SK-N-SH (cell line): ENCODE measurements around the gene CPS1. TPM values are rescaled to one million over a fixed set of nuclear protein-coding genes. Genes with fewer than 3 reads are reported as not detected.

Experiments used
- CTCF ChIA-PET: fragments of 300-600, 350-600 bp; formaldehyde crosslinking; extraction: SDS; loops from one replicate; lab custom pipeline; 2021; lab: Yijun Ruan, JAX
- POLR2A ChIA-PET: fragments of 350-600 bp; sonication (Branson Sonifier 250); formaldehyde crosslinking; extraction: SDS; loops from one replicate; lab custom pipeline; 2020; ENCODE audit warnings: antibody characterized with exemption, inconsistent platforms; lab: Yijun Ruan, JAX
- DNase-seq: peaks from one replicate; pipeline ENCODE4 v3.0.0; 2012
- H2AFZ ChIP-seq: fragments of 200-600 bp; sonication (generic); 2 replicates; pipeline ENCODE4 v1.8.1; 2016; ENCODE audit warnings: antibody characterized with exemption, mild to moderate bottlenecking, low read depth
- H3F3A ChIP-seq: fragments of 200-600 bp; sonication (generic); replicated peaks from 2 replicates; pipeline ENCODE3; 2016; ENCODE audit warnings: antibody characterized with exemption, mild to moderate bottlenecking; ENCODE audit not compliant: insufficient read depth
- H3K27ac ChIP-seq, 2 experiments: fragments of 200-500 bp in 1 of 2; fragments of 200-600 bp in 1 of 2; sonication (Bioruptor generic) in 1 of 2; sonication (generic), shearing (Covaris generic) in 1 of 2; 2 replicates each; pipeline versions ENCODE4 v1.5.1 to v1.6.1; 2014 to 2016; ENCODE audit warnings: low read depth in 2 of 2, inconsistent platforms in 1 of 2, low read length in 1 of 2, mild to moderate bottlenecking in 1 of 2, mixed read lengths in 1 of 2
- H3K27me3 ChIP-seq: fragments of 200-600 bp; sonication (generic), shearing (Covaris generic); 2 replicates; pipeline ENCODE4 v1.6.1; 2016; ENCODE audit warnings: mixed run types; ENCODE audit not compliant: insufficient read depth
- H3K36me3 ChIP-seq, 2 experiments: fragments of 200-500 bp in 1 of 2; fragments of 200-600 bp in 1 of 2; sonication (Bioruptor generic) in 1 of 2; sonication (generic) in 1 of 2; replicated peaks in 1 of 2; 2 replicates each; pipeline versions ENCODE3 to v1.5.1; 2014 to 2016; ENCODE audit warnings: low read length in 1 of 2, mild to moderate bottlenecking in 1 of 2; ENCODE audit not compliant: insufficient read depth in 2 of 2, control insufficient read depth in 1 of 2
- H3K4me1 ChIP-seq, 2 experiments: fragments of 200-500 bp in 1 of 2; fragments of 200-600 bp in 1 of 2; sonication (Bioruptor generic) in 1 of 2; sonication (generic), shearing (Covaris generic) in 1 of 2; 2 replicates each; pipeline versions ENCODE4 v1.5.1 to v1.6.1; 2014 to 2016; ENCODE audit warnings: low read depth in 1 of 2, low read length in 1 of 2, mixed run types in 1 of 2; ENCODE audit not compliant: insufficient read depth in 2 of 2, control insufficient read depth in 1 of 2
- H3K4me2 ChIP-seq: fragments of 200-600 bp; sonication (generic), shearing (Covaris generic); 2 replicates; pipeline ENCODE4 v1.6.1; 2017; ENCODE audit warnings: mixed run types
- H3K4me3 ChIP-seq, 2 experiments: fragments of 200-500 bp in 1 of 2; fragments of 200-600 bp in 1 of 2; sonication (Bioruptor generic) in 1 of 2; sonication (generic), shearing (Covaris generic) in 1 of 2; 2 replicates each; pipeline versions ENCODE4 v1.5.1 to v1.8.1; 2014 to 2016; ENCODE audit warnings: low read depth in 2 of 2, inconsistent platforms in 1 of 2, low read length in 1 of 2, mild to moderate bottlenecking in 1 of 2, mixed read lengths in 1 of 2, moderate library complexity in 1 of 2
- H3K79me2 ChIP-seq: fragments of 200-600 bp; sonication (generic); 2 replicates; pipeline ENCODE4 v1.8.1; 2017; ENCODE audit warnings: mild to moderate bottlenecking; ENCODE audit not compliant: insufficient read depth
- H3K9ac ChIP-seq: fragments of 200-600 bp; sonication (generic); 2 replicates; pipeline ENCODE4 v1.6.1; 2017; ENCODE audit warnings: mixed run types
- H3K9me2 ChIP-seq: fragments of 200-600 bp; sonication (generic); 2 replicates; pipeline ENCODE4 v1.6.1; 2017; ENCODE audit warnings: mixed run types
- H3K9me3 ChIP-seq: fragments of 200-600 bp; sonication (generic); 2 replicates; pipeline ENCODE4 v1.6.1; 2017; ENCODE audit warnings: mixed run types, mild to moderate bottlenecking, moderate library complexity
- H4K20me1 ChIP-seq: fragments of 200-600 bp; sonication (generic); 2 replicates; pipeline ENCODE4 v1.6.1; 2017; ENCODE audit warnings: mild to moderate bottlenecking, mixed run types; ENCODE audit not compliant: insufficient read depth
- ELF1 ChIP-seq: IDR thresholded peaks from 2 replicates; pipeline ENCODE4 v1.4.0; 2012
- EP300 ChIP-seq, 2 experiments: IDR thresholded peaks; 2 replicates each; pipeline versions ENCODE4 v1.4.0 to v1.6.1; 2012; ENCODE audit warnings: borderline replicate concordance in 1 of 2, low read depth in 1 of 2, low read length in 1 of 2
- EZH2phosphoT487 ChIP-seq: fragments of 200-600 bp; sonication (generic); IDR thresholded peaks from 2 replicates; pipeline ENCODE4 v1.6.1; 2017; ENCODE audit warnings: low read depth, mixed run types, mild to moderate bottlenecking, antibody characterized with exemption, moderate library complexity, borderline replicate concordance
- FOXM1 ChIP-seq: IDR thresholded peaks from 2 replicates; pipeline ENCODE4 v1.4.0; 2012; ENCODE audit warnings: low read depth, mild to moderate bottlenecking
- GABPA ChIP-seq: IDR thresholded peaks from 2 replicates; pipeline ENCODE4 v1.4.0; 2012; ENCODE audit warnings: low read depth, mild to moderate bottlenecking
- GATA2 ChIP-seq: sonication (generic); formaldehyde crosslinking; IDR thresholded peaks from 2 replicates; pipeline ENCODE4 v1.5.0; 2020; ENCODE audit warnings: mild to moderate bottlenecking, missing genetic modification reagents
- JUND ChIP-seq: IDR thresholded peaks from 2 replicates; pipeline ENCODE4 v1.4.0; 2012
- PBX3 ChIP-seq: IDR thresholded peaks from 2 replicates; pipeline ENCODE4; 2012
- RAD21 ChIP-seq: IDR thresholded peaks from 2 replicates; pipeline ENCODE4 v1.6.1; 2012; ENCODE audit warnings: mild to moderate bottlenecking, low read length
- REST ChIP-seq: IDR thresholded peaks from 2 replicates; pipeline ENCODE4 v1.6.1; 2012; ENCODE audit warnings: mild to moderate bottlenecking, low read depth, low read length, moderate library complexity
- RXRA ChIP-seq: IDR thresholded peaks from 2 replicates; pipeline ENCODE4 v1.4.0; 2012; ENCODE audit warnings: low read depth, mild to moderate bottlenecking, borderline replicate concordance
- TAF1 ChIP-seq: IDR thresholded peaks from 2 replicates; pipeline ENCODE4 v1.6.1; 2012; ENCODE audit warnings: low read depth, mild to moderate bottlenecking, low read length, moderate library complexity, borderline replicate concordance
- TCF12 ChIP-seq: IDR thresholded peaks from 2 replicates; pipeline ENCODE4 v1.4.0; 2012
- TEAD4 ChIP-seq: IDR thresholded peaks from 2 replicates; pipeline ENCODE4 v1.4.0; 2012; ENCODE audit warnings: mild to moderate bottlenecking, borderline replicate concordance; ENCODE audit not compliant: insufficient read depth
- YY1 ChIP-seq: IDR thresholded peaks from 2 replicates; pipeline ENCODE4 v1.4.0; 2012; ENCODE audit warnings: low read depth, mild to moderate bottlenecking
- WGBS: methylation state at CpG from one replicate; pipeline ENCODE4 v1.1.6; 2017; ENCODE audit warnings: low lambda C conversion rate; 5-methylcytosine and 5-hydroxymethylcytosine counted together
- polyA plus RNA-seq, 3 experiments: library from polyadenylated mRNA; depleted of rRNA; stranded (reverse); fragments of >200 nt; gene quantifications; 2 replicates each; pipeline ENCODE4 v1.2.3, GENCODE V29; 2012
- TF ChIP-seq, protein P1 (sequence below): fragments of 150-350 bp; IDR thresholded peaks from 2 replicates; pipeline ENCODE4 v1.6.1; 2016; ENCODE audit warnings: mild to moderate bottlenecking, low read depth, low read length
- TF ChIP-seq, protein P2 (sequence below): IDR thresholded peaks from 2 replicates; pipeline ENCODE4 v1.4.0; 2012; ENCODE audit warnings: low read depth, borderline replicate concordance
- TF ChIP-seq, protein P3 (sequence below): IDR thresholded peaks from 2 replicates; pipeline ENCODE4 v1.4.0; 2012; ENCODE audit warnings: low read depth
- TF ChIP-seq, protein P4 (sequence below): fragments of 150-350 bp; IDR thresholded peaks from 2 replicates; pipeline ENCODE4 v1.6.1; 2017; ENCODE audit warnings: antibody characterized with exemption, low read length, low read depth, borderline replicate concordance
- TF ChIP-seq, protein P5 (sequence below): IDR thresholded peaks from 2 replicates; pipeline ENCODE4 v1.4.0; 2012; ENCODE audit warnings: low read depth, borderline replicate concordance

Gene CPS1
- polyA plus RNA-seq, 1 of the 3 experiments (the other 2 are of a cell fraction): 9.2 TPM

DNA sequence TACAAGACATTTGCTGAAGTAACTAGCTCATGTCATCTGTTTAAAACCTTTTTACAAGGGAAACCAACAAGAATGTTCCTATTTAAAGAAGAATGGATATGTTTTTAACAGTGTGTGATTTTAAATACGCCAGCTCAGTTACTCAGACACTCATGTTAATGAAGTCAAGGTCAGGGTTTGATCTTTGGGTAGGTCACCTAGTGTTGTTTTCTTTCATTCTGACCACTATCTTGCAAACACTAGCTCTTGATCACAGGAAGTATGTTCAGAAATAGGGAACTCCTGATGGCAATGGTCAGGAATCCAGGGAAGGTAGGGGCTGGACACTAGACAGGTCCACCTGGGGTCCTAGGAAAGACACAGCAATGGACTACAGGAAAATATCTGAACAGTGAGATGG, 116.7 kb downstream of the CPS1 start:
- CTCF ChIA-PET: interaction anchor here (0.6 to 2.3 kb wide), 4 partner anchors 10 to 16 kb away, joined by 3 to 10 read pairs (median 4); no protein-coding TSS in a partner anchor

More for the DNA sequence above, 116.7 kb downstream of the CPS1 start:
- WGBS: 67% methylated on average over 1 of the region's 1 CpG
- H3K27ac ChIP-seq: no peak overlapping the region
- no peaks in the 10 kb centered on the region for H4K20me1 ChIP-seq
- no peaks in the 10 kb centered on the region for H3K27me3 ChIP-seq
- no peaks in the 10 kb centered on the region for H3K79me2 ChIP-seq
- no peak overlapping the region for H2AFZ ChIP-seq
- H3K9ac ChIP-seq: no peak overlapping the region
- TF ChIP-seq PBX3 (no peak), TCF12 (no peak), YY1 (no peak), JUND (no peak), EP300 (IDR thresholded peaks at IDR 0.05; ENCODE audit: borderline replicate concordance in 1 of 2, low read depth in 1 of 2, low read length in 1 of 2) (no peak), TEAD4 (no peak), FOXM1 (no peak), GATA2 (CRISPR knock-in tag) (no peak), GABPA (no peak), ELF1 (no peak), TAF1 (no peak), REST (no peak), EZH2phosphoT487 (no peak), RAD21 (no peak), RXRA (no peak)
- TF ChIP-seq, protein P1, sequence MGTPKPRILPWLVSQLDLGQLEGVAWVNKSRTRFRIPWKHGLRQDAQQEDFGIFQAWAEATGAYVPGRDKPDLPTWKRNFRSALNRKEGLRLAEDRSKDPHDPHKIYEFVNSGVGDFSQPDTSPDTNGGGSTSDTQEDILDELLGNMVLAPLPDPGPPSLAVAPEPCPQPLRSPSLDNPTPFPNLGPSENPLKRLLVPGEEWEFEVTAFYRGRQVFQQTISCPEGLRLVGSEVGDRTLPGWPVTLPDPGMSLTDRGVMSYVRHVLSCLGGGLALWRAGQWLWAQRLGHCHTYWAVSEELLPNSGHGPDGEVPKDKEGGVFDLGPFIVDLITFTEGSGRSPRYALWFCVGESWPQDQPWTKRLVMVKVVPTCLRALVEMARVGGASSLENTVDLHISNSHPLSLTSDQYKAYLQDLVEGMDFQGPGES: no peak
- TF ChIP-seq, protein P2, sequence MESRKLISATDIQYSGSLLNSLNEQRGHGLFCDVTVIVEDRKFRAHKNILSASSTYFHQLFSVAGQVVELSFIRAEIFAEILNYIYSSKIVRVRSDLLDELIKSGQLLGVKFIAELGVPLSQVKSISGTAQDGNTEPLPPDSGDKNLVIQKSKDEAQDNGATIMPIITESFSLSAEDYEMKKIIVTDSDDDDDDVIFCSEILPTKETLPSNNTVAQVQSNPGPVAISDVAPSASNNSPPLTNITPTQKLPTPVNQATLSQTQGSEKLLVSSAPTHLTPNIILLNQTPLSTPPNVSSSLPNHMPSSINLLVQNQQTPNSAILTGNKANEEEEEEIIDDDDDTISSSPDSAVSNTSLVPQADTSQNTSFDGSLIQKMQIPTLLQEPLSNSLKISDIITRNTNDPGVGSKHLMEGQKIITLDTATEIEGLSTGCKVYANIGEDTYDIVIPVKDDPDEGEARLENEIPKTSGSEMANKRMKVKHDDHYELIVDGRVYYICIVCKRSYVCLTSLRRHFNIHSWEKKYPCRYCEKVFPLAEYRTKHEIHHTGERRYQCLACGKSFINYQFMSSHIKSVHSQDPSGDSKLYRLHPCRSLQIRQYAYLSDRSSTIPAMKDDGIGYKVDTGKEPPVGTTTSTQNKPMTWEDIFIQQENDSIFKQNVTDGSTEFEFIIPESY: no peak
- TF ChIP-seq, protein P3, sequence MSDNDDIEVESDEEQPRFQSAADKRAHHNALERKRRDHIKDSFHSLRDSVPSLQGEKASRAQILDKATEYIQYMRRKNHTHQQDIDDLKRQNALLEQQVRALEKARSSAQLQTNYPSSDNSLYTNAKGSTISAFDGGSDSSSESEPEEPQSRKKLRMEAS: no peak
- TF ChIP-seq, protein P4, sequence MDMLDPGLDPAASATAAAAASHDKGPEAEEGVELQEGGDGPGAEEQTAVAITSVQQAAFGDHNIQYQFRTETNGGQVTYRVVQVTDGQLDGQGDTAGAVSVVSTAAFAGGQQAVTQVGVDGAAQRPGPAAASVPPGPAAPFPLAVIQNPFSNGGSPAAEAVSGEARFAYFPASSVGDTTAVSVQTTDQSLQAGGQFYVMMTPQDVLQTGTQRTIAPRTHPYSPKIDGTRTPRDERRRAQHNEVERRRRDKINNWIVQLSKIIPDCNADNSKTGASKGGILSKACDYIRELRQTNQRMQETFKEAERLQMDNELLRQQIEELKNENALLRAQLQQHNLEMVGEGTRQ: no peak
- TF ChIP-seq, protein P5, sequence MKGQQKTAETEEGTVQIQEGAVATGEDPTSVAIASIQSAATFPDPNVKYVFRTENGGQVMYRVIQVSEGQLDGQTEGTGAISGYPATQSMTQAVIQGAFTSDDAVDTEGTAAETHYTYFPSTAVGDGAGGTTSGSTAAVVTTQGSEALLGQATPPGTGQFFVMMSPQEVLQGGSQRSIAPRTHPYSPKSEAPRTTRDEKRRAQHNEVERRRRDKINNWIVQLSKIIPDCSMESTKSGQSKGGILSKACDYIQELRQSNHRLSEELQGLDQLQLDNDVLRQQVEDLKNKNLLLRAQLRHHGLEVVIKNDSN: no peak
- H3K4me3 ChIP-seq: no peak overlapping the region
- H3F3A ChIP-seq: no peaks in the 10 kb centered on the region
- no peaks in the 10 kb centered on the region for H3K9me3 ChIP-seq
- no peaks in the 10 kb centered on the region for H3K4me1 ChIP-seq
- H3K9me2 ChIP-seq: no peaks in the 10 kb centered on the region
- H3K4me2 ChIP-seq: no peak overlapping the region
- DNase-seq: no peak
- H3K36me3 ChIP-seq: peaks cover 0 to 3% of the 10 kb centered on the region in 2 experiments
- POLR2A ChIA-PET: no interaction called here
